ENCODE measurements around the gene NEK7.

- TF ChIP-seq, protein P1, sequence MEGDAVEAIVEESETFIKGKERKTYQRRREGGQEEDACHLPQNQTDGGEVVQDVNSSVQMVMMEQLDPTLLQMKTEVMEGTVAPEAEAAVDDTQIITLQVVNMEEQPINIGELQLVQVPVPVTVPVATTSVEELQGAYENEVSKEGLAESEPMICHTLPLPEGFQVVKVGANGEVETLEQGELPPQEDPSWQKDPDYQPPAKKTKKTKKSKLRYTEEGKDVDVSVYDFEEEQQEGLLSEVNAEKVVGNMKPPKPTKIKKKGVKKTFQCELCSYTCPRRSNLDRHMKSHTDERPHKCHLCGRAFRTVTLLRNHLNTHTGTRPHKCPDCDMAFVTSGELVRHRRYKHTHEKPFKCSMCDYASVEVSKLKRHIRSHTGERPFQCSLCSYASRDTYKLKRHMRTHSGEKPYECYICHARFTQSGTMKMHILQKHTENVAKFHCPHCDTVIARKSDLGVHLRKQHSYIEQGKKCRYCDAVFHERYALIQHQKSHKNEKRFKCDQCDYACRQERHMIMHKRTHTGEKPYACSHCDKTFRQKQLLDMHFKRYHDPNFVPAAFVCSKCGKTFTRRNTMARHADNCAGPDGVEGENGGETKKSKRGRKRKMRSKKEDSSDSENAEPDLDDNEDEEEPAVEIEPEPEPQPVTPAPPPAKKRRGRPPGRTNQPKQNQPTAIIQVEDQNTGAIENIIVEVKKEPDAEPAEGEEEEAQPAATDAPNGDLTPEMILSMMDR (IDR thresholded peaks at IDR 0.05 in 4 of 5, conservative IDR thresholded peaks at IDR 0.05 in 1 of 5), result no peak
- TF ChIP-seq POLR2A (IDR thresholded peaks at IDR 0.05), result no peak
These were observed 139.2 kb downstream of the NEK7 start for GRCh38 chr1:198295971-198296370.
